Mesothelial cell of epicardium (in vitro differentiated cells): ENCODE results near the gene MAPK9. TPM values are rescaled to one million over a fixed set of nuclear protein-coding genes. Genes with fewer than 3 reads are reported as not detected.
"Not testable (repeated sequence)": the region's sequence is repeated elsewhere in the genome, so short reads cannot be mapped to it uniquely, and the experiment has no call there.

ENCODE experiments used
- DNase-seq, 2 experiments: peaks; one replicate each; pipeline ENCODE4 v3.0.0; 2021; ENCODE audit warnings: low spot score in 2 of 2; ENCODE audit not compliant: unreplicated experiment in 2 of 2
- H3K27ac Mint-ChIP-seq: 2 replicates; pipeline ENCODE4 v1.8.0; 2021; ENCODE audit warnings: mixed read lengths
- H3K27me3 Mint-ChIP-seq: 2 replicates; pipeline ENCODE4 v1.8.0; 2021; ENCODE audit warnings: low read depth, mixed read lengths
- H3K36me3 Mint-ChIP-seq: 2 replicates; pipeline ENCODE4 v1.8.0; 2021; ENCODE audit warnings: mixed read lengths
- H3K4me1 Mint-ChIP-seq: 2 replicates; pipeline ENCODE4 v1.8.0; 2021; ENCODE audit warnings: mixed read lengths
- H3K4me3 Mint-ChIP-seq: 2 replicates; pipeline ENCODE4 v1.8.0; 2021; ENCODE audit warnings: mild to moderate bottlenecking, moderate library complexity, mixed read lengths
- H3K9me3 Mint-ChIP-seq: 2 replicates; pipeline ENCODE4 v1.8.0; 2021; ENCODE audit warnings: mixed read lengths
- CTCF ChIP-seq: fragments of 200-600 bp; sonication (generic); IDR thresholded peaks from one replicate; pipeline ENCODE4 v1.5.0; 2021; ENCODE audit warnings: antibody characterized with exemption; ENCODE audit not compliant: unreplicated experiment
- total RNA-seq: library from RNA; stranded (reverse); gene quantifications from 3 replicates; pipeline ENCODE4 v1.2.1, GENCODE V29; 2021

Gene MAPK9
- total RNA-seq, 1 donor from 2014 or later, result 35.7 TPM

GRCh38 chr5:180210961-180211760 is 80.7 kb downstream of the MAPK9 start:
- peaks cover 34% of the 10 kb centered on the region for H3K27me3 Mint-ChIP-seq
- peaks cover 6% of the 10 kb centered on the region for H3K4me1 Mint-ChIP-seq
- H3K36me3 Mint-ChIP-seq, result no peaks in the 10 kb centered on the region
- no peak overlapping the region for H3K4me3 Mint-ChIP-seq
- H3K9me3 Mint-ChIP-seq, result peaks cover 5% of the 10 kb centered on the region
- DNase-seq, result no peak
- no peak for TF ChIP-seq CTCF
- no peak overlapping the region for H3K27ac Mint-ChIP-seq

- not testable (repeated sequence) for DNase-seq, H3K27ac Mint-ChIP-seq, H3K4me1 Mint-ChIP-seq, H3K36me3 Mint-ChIP-seq, H3K9me3 Mint-ChIP-seq
- peak overlapping the region; percentile 58 for H3K4me3 Mint-ChIP-seq
- peaks cover 35% of the 10 kb centered on the region for H3K27me3 Mint-ChIP-seq
These were observed 81.8 kb downstream of the MAPK9 start for GRCh38 chr5:180210077-180210476.

- Mint-ChIP-seq H3K27ac (no peak within 1 kb of the TSS), H3K36me3 (no peaks in the 10 kb centered on the region), H3K9me3 (no peaks in the 10 kb centered on the region), H3K4me3 (peak within 1 kb of the TSS; percentile 62), H3K4me1 (peaks cover 6% of the 10 kb centered on the region), H3K27me3 (peaks cover 35% of the 10 kb centered on the region)
- DNase-seq, result peak; percentile 67 to 86
- no peak for TF ChIP-seq CTCF
These were observed 82.7 kb downstream of the MAPK9 start, which contains the start of gene RASGEF1C for GRCh38 chr5:180209137-180209581. RASGEF1C (minus strand) TSS chr5:180209211; CDS start chr5:180138052, 71,159 bp downstream.

- no peak for TF ChIP-seq CTCF
- Mint-ChIP-seq H3K27me3 (peaks cover 35% of the 10 kb centered on the region), H3K9me3 (no peaks in the 10 kb centered on the region), H3K27ac (no peak overlapping the region), H3K36me3 (no peaks in the 10 kb centered on the region), H3K4me3 (peak overlapping the region; percentile 62), H3K4me1 (peaks cover 6% of the 10 kb centered on the region)
- DNase-seq, result no peak
These were observed 83.3 kb downstream of the MAPK9 start for GRCh38 chr5:180208435-180209081.

- DNase-seq, result no peak
- peaks cover 6% of the 10 kb centered on the region for H3K4me1 Mint-ChIP-seq
- H3K27me3 Mint-ChIP-seq, result peaks cover 34% of the 10 kb centered on the region
- H3K9me3 Mint-ChIP-seq, result no peaks in the 10 kb centered on the region
- no peaks in the 10 kb centered on the region for H3K36me3 Mint-ChIP-seq
- H3K4me3 Mint-ChIP-seq, result peak overlapping the region; percentile 62
- TF ChIP-seq CTCF, result no peak
- no peak overlapping the region for H3K27ac Mint-ChIP-seq
These were observed 83.8 kb downstream of the MAPK9 start for GRCh38 chr5:180208038-180208434.

GRCh38 chr5:180207593-180207992 is 84.3 kb downstream of the MAPK9 start:
- no peak for TF ChIP-seq CTCF
- Mint-ChIP-seq H3K9me3 (no peaks in the 10 kb centered on the region), H3K27ac (no peak overlapping the region), H3K27me3 (peaks cover 32% of the 10 kb centered on the region), H3K4me1 (peaks cover 6% of the 10 kb centered on the region), H3K36me3 (no peaks in the 10 kb centered on the region), H3K4me3 (no peak overlapping the region)
- no peak for DNase-seq
